HepG2 (cell line): ENCODE data around the gene TMEM97. TPM values are rescaled to one million over a fixed set of nuclear protein-coding genes. Genes with fewer than 3 reads are reported as not detected.

Experiments
- AGO2 ChIP-seq: fragments of 200-400 bp; formaldehyde crosslinking; optimal IDR thresholded peaks from 2 replicates; pipeline ENCODE3; 2017; ENCODE audit warnings: mild to moderate bottlenecking, low read depth, low read length, moderate library complexity
- ATF7-NPFF ChIP-seq: sonication (generic); formaldehyde crosslinking; IDR thresholded peaks from 2 replicates; pipeline ENCODE4 v1.8.1; 2023; ENCODE audit warnings: mild to moderate bottlenecking, low read depth, missing genetic modification reagents, moderate library complexity
- CBFB ChIP-seq: sonication (generic); formaldehyde crosslinking; IDR thresholded peaks from 2 replicates; pipeline ENCODE4 v1.4.0; 2020; ENCODE audit warnings: missing genetic modification reagents
- DMAP1 ChIP-seq: IDR thresholded peaks from 2 replicates; pipeline ENCODE4 v1.6.1; 2016
- DPF2 ChIP-seq: sonication (generic); formaldehyde crosslinking; IDR thresholded peaks from 2 replicates; pipeline ENCODE4 v1.4.0; 2020; ENCODE audit warnings: mild to moderate bottlenecking, low read depth, missing genetic modification reagents, borderline replicate concordance
- FOSL1 ChIP-seq: sonication (generic); formaldehyde crosslinking; IDR thresholded peaks from 2 replicates; pipeline ENCODE4 v1.9.0; 2021; ENCODE audit warnings: missing genetic modification reagents, borderline replicate concordance
- JUND ChIP-seq: sonication (generic); formaldehyde crosslinking; IDR thresholded peaks from 2 replicates; pipeline ENCODE4 v1.8.0; 2022; ENCODE audit warnings: mild to moderate bottlenecking, missing genetic modification reagents
- KMT2B ChIP-seq: IDR thresholded peaks from 2 replicates; pipeline ENCODE4 v1.6.1; 2016; ENCODE audit warnings: missing genetic modification reagents, missing compliant biosample characterization
- MLX ChIP-seq: IDR thresholded peaks from 2 replicates; pipeline ENCODE4 v1.6.1; 2016
- MTA1 ChIP-seq: sonication (generic); formaldehyde crosslinking; IDR thresholded peaks from 2 replicates; pipeline ENCODE4 v1.4.0; 2020; ENCODE audit warnings: missing genetic modification reagents, mild to moderate bottlenecking, borderline replicate concordance
- NONO ChIP-seq, 2 experiments: fragments of 450-650 bp in 1 of 2; sonication (generic) in 1 of 2; formaldehyde crosslinking in 1 of 2; IDR thresholded peaks in 1 of 2; conservative IDR thresholded peaks in 1 of 2; 2 replicates each; pipeline versions ENCODE4 v1.6.1 to v1.8.0; 2017 to 2022; ENCODE audit warnings: mild to moderate bottlenecking in 1 of 2, missing genetic modification reagents in 1 of 2, moderate library complexity in 1 of 2
- PHF20 ChIP-seq: sonication (generic); formaldehyde crosslinking; IDR thresholded peaks from 2 replicates; pipeline ENCODE4 v1.5.0; 2020; ENCODE audit warnings: mild to moderate bottlenecking, missing genetic modification reagents
- RNF2 ChIP-seq: fragments of 450-650 bp; conservative IDR thresholded peaks from 2 replicates; pipeline ENCODE4 v1.6.1; 2016; ENCODE audit warnings: low read depth
- SPEN ChIP-seq: sonication (generic); formaldehyde crosslinking; IDR thresholded peaks from 2 replicates; pipeline ENCODE4 v1.5.1; 2020; ENCODE audit warnings: low read depth, mild to moderate bottlenecking, missing genetic modification reagents
- STAT5B ChIP-seq: sonication (generic); formaldehyde crosslinking; IDR thresholded peaks from 2 replicates; pipeline ENCODE4 v1.4.0; 2020; ENCODE audit warnings: missing genetic modification reagents
- XRCC5 ChIP-seq: fragments of 200-400 bp; formaldehyde crosslinking; optimal IDR thresholded peaks from 2 replicates; pipeline ENCODE3; 2017; ENCODE audit warnings: mild to moderate bottlenecking, low read length
- YEATS2 ChIP-seq: sonication (generic); formaldehyde crosslinking; IDR thresholded peaks from 2 replicates; pipeline ENCODE4 v1.4.0; 2020; ENCODE audit warnings: missing genetic modification reagents, borderline replicate concordance
- ZBTB8A ChIP-seq: sonication (generic); formaldehyde crosslinking; IDR thresholded peaks from 2 replicates; pipeline ENCODE4 v1.4.0; 2020; ENCODE audit warnings: mild to moderate bottlenecking, low read depth, missing genetic modification reagents, borderline replicate concordance
- ZIK1 ChIP-seq: sonication (generic); formaldehyde crosslinking; IDR thresholded peaks from 2 replicates; pipeline ENCODE4 v1.5.0; 2020; ENCODE audit warnings: mild to moderate bottlenecking, low read depth, missing genetic modification reagents, borderline replicate concordance
- ZNF10 ChIP-seq: sonication (generic); formaldehyde crosslinking; IDR thresholded peaks from 2 replicates; pipeline ENCODE4 v1.4.0; 2020; ENCODE audit warnings: mild to moderate bottlenecking, low read depth, missing genetic modification reagents, borderline replicate concordance
- ZNF121 ChIP-seq: sonication (generic); formaldehyde crosslinking; IDR thresholded peaks from 2 replicates; pipeline ENCODE4 v1.5.0; 2020; ENCODE audit warnings: mild to moderate bottlenecking, missing genetic modification reagents
- ZNF292 ChIP-seq: sonication (generic); formaldehyde crosslinking; IDR thresholded peaks from 2 replicates; pipeline ENCODE4 v1.8.1; 2022; ENCODE audit warnings: mild to moderate bottlenecking, low read depth, missing genetic modification reagents, borderline replicate concordance
- ZNF557 ChIP-seq: sonication (generic); formaldehyde crosslinking; IDR thresholded peaks from 2 replicates; pipeline ENCODE4 v1.4.0; 2020; ENCODE audit warnings: missing genetic modification reagents
- ZSCAN20 ChIP-seq: sonication (generic); formaldehyde crosslinking; IDR thresholded peaks from 2 replicates; pipeline ENCODE4 v1.4.0; 2020; ENCODE audit warnings: missing genetic modification reagents, mild to moderate bottlenecking, borderline replicate concordance
- polyA plus RNA-seq, 8 experiments: library from polyadenylated mRNA; depleted of rRNA in 3 of 8; stranded (reverse) in 7 of 8; unstranded in 1 of 8; fragments of >200 nt; fragmentation: Illumina TruSeq in 4 of 8; extraction: Trizol in 4 of 8; gene quantifications; 2 replicates each; pipeline versions ENCODE4 v1.2.1 to v1.2.3, GENCODE V29; 2011 to 2016; ENCODE audit warnings: low read depth in 4 of 8, missing spikeins in 1 of 8, mixed read lengths in 1 of 8; ENCODE audit not compliant: insufficient read depth in 1 of 8
- total RNA-seq, 5 experiments: library from RNA; depleted of rRNA; stranded (reverse); fragments of >200 nt; fragmentation: Illumina TruSeq; extraction: Trizol; gene quantifications; 2 replicates each; pipeline ENCODE4 v1.2.3, GENCODE V29; 2016; ENCODE audit warnings: low read depth in 1 of 5
- TF ChIP-seq, protein P1 (sequence below): sonication (generic); formaldehyde crosslinking; IDR thresholded peaks from 2 replicates; pipeline ENCODE4 v1.5.0; 2020; ENCODE audit warnings: mild to moderate bottlenecking, missing genetic modification reagents
- TF ChIP-seq, protein P2 (sequence below): IDR thresholded peaks from 2 replicates; pipeline ENCODE4 v1.6.1; 2018; ENCODE audit warnings: missing genetic modification reagents, mild to moderate bottlenecking, missing compliant biosample characterization

TMEM97 gene
- total and polyA plus RNA-seq, 2 of the 13 experiments (the other 11 are each of a cell fraction or from before 2014, with no cell fraction given), result 69.6 to 137 TPM

DNA sequence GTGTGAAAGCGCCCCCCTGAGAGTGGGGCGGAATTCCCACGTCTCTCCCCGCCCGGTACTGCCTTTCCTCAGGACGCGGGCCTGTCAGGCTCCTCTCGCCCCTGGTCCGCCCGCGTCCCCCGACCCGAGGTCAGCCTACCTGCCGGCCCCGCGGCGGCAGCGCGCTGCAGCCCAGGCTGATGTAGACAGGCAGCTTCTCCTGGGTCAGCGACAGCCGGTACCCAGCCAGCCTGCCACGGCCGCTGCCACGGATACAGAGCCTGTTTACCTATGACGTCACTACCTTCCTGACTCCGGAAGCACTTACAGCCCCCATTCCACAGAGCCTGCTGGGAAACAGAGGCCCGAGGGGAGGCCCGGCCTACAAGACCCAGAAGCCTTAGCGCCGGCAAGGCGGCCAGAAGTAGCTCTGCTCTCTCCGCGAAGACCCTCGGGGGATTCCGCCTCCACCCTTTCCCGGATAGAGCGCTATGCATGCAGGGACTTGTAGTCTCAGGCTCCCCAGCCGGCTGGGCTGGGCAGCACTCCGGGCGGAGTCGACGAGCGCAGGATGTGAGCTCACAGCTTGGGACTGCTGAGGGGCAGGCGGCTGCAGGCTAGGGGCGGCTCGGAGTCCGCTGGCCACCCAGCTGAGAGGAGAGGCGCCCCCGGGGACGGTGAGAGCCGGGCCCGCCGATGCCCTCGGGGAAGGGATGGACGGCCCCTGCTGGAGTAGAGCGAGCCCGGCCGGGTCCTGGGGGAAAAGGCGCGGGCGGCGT lies 16.4 kb downstream of the TMEM97 start, which contains the start of the genes IFT20 and TNFAIP1 (continued):
- TF ChIP-seq ZBTB8A (CRISPR knock-in tag) (0 out of 2 replicates have a peak, but pooled peaks have one; percentile 54), AGO2 (peak; percentile 55), STAT5B (CRISPR knock-in tag) (peak; percentile 26; the same call in 1 of the 2 replicates), JUND (CRISPR knock-in tag) (peak; percentile 92), ZNF10 (CRISPR knock-in tag) (no peak), XRCC5 (peak; percentile 91), ZNF121 (0 out of 2 replicates have a peak, but pooled peaks have one; percentile 32), SPEN (peak; percentile 86), NONO (IDR thresholded peaks at IDR 0.05) (no peak), NONO (CRISPR knock-in tag; conservative IDR thresholded peaks at IDR 0.05) (peak; percentile 55; the same call in 1 of the 2 replicates), PHF20 (CRISPR knock-in tag) (peak; percentile 90), RNF2 (0 out of 2 replicates have a peak, but pooled peaks have one; percentile 31), DPF2 (peak; percentile 49; the same call in 1 of the 2 replicates), YEATS2 (CRISPR knock-in tag) (peak; percentile 89; the same call in 1 of the 2 replicates), MLX (no peak; the same call in 1 of the 2 replicates), KMT2B (CRISPR knock-in tag) (peak; percentile 93), ZIK1 (CRISPR knock-in tag) (peak; percentile 54; the same call in 1 of the 2 replicates), ATF7-NPFF (peak; percentile 29), ZSCAN20 (CRISPR knock-in tag) (no peak), FOSL1 (CRISPR knock-in tag) (peak; percentile 42; the same call in 1 of the 2 replicates), MTA1 (CRISPR knock-in tag) (0 out of 2 replicates have a peak, but pooled peaks have one; percentile 14), CBFB (CRISPR knock-in tag) (peak; percentile 60), ZNF557 (0 out of 2 replicates have a peak, but pooled peaks have one; percentile 15), DMAP1 (CRISPR knock-in tag) (peak; percentile 93), ZNF292 (CRISPR knock-in tag) (peak; percentile 18; the same call in 1 of the 2 replicates)
- TF ChIP-seq, protein P1, sequence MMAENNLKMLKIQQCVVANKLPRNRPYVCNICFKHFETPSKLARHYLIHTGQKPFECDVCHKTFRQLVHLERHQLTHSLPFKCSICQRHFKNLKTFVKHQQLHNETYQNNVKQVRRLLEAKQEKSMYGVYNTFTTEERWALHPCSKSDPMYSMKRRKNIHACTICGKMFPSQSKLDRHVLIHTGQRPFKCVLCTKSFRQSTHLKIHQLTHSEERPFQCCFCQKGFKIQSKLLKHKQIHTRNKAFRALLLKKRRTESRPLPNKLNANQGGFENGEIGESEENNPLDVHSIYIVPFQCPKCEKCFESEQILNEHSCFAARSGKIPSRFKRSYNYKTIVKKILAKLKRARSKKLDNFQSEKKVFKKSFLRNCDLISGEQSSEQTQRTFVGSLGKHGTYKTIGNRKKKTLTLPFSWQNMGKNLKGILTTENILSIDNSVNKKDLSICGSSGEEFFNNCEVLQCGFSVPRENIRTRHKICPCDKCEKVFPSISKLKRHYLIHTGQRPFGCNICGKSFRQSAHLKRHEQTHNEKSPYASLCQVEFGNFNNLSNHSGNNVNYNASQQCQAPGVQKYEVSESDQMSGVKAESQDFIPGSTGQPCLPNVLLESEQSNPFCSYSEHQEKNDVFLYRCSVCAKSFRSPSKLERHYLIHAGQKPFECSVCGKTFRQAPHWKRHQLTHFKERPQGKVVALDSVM (CRISPR knock-in tag), result peak; percentile 58
- TF ChIP-seq, protein P2, sequence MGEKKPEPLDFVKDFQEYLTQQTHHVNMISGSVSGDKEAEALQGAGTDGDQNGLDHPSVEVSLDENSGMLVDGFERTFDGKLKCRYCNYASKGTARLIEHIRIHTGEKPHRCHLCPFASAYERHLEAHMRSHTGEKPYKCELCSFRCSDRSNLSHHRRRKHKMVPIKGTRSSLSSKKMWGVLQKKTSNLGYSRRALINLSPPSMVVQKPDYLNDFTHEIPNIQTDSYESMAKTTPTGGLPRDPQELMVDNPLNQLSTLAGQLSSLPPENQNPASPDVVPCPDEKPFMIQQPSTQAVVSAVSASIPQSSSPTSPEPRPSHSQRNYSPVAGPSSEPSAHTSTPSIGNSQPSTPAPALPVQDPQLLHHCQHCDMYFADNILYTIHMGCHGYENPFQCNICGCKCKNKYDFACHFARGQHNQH (CRISPR knock-in tag), result peak; percentile 77
